Posterior cingulate gyrus (tissue), 11 donors: Measurements from ENCODE around the gene CYP39A1.
"Not testable (repeated sequence)": the region's sequence is repeated elsewhere in the genome, so short reads cannot be mapped to it uniquely, and the experiment has no call there.

ENCODE experiments used
- DNase-seq, 10 donors: peaks; one replicate each; pipeline versions ENCODE4 v3.0.0 to v3.0.0-alpha.2; 2020 to 2021; ENCODE audit warnings: mixed read lengths in 3 of 10
- intact Hi-C: fragments of 100-400 bp; cut with DNase I; formaldehyde crosslinking; loops from one replicate; pipeline ENCODE4 v1.15.1; 2023

CYP39A1 gene

GRCh38 chr6:46651006-46651405, 1.6 kb downstream of the CYP39A1 start:
- no peak for DNase-seq
- intact Hi-C loops: no loop called here

GRCh38 chr6:46648869-46649492, 3.6 kb downstream of the CYP39A1 start:
- DNase-seq: no peak
- intact Hi-C loops: no loop called here

DNA sequence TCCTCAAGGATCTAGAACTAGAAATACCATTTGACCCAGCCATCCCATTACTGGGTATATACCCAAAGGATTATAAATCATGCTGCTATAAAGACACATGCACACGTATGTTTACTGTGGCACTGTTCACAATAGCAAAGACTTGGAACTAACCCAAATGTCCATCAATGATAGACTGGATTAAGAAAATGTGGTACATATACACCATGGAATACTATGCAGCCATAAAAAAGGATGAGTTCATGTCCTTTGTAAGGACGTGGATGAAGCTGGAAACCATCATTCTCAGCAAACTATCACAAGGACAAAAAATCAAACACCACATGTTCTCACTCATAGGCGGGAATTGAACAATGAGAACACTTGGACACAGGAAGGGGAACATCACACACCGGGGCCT, 4.5 kb downstream of the CYP39A1 start:
- DNase-seq, intact Hi-C loops: not testable (repeated sequence)

- no peak for DNase-seq
- intact Hi-C loops: no loop called here
Measured at GRCh38 chr6:46645265-46645664, 7.4 kb downstream of the CYP39A1 start.

DNA sequence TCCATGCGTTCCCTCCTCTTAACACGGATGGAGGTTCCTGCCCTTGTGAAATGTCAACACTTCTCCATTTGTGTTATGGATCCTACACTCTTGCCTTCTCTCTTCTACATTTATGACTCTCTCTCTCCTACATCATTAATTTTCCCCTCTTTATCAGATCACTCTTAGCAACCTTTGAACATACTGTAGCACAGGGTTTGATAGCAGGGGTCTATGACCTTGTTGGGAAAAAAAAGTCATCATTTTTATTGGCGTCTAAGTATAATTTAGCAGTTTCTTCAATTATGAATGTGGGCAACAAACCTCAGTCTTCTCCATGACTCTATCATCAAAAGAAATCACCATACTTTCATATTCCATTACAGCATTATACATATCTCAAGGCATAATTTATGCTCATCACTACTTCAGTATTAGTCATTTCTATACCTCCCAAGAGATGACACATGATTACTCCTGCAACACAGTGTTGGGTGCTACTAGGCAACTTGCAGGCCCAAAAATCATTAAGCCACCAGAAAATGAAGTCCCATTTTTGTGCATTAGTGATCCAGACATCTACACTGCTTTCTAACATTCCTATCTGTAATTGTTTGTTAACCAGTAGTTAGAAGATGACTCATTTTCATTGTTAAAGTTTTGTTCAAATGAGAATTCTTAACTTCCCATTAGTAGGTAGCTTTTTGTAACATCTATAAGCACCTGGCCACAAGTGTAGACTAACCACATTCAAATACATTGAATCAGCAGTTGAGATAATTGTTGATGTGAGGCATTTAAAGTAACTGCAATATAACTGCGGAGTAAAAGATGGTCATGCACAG, 9.5 kb downstream of the CYP39A1 start:
- intact Hi-C loops: no loop called here
- no peak for DNase-seq

DNA sequence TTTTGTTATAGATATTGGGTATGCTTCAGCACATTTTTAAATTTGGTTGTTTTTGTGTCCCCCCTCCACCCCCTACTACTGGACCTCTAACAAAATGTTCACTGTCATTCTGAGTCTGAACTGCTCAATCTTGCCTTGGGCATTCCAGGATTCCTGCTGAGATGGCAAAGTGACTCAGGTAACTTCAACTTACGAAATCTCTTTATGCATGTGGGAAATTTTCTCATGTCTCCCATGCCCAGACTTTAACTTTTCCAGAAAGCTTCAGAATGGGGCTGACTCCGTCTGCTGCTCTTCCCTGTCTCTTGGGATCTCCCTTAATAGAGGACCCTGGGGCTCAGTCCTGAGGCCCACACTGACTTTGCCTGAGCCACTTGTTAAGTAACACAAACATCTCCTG, 14.0 kb downstream of the CYP39A1 start:
- no peak for DNase-seq
- intact Hi-C loops: no loop called here

GRCh38 chr6:46637933-46638332, 14.7 kb downstream of the CYP39A1 start:
- no peak for DNase-seq
- intact Hi-C loops: no loop called here

- intact Hi-C loops: no loop called here
- no peak for DNase-seq
Measured at GRCh38 chr6:46637145-46637544, 15.5 kb downstream of the CYP39A1 start.

DNA sequence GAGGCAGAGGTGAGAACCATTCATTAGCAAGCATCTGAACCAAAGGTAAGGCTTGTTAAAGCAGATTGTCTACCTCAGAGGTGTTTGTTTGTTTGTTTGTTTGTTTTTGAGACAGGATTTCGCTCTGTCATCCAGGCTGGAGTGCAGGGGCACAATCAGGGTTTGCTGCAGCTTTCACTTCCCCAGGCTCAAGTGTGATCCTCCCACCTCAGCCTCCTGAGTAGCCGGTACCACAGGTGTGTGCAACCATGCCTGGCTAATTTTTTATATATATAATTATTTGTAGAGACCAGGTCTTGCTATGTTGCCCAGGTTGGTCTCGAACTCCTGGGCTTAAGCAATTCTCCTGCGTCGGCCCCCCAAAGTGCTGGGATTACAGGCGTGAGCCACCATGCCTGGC, 17.2 kb downstream of the CYP39A1 start:
- no peak for DNase-seq
- intact Hi-C loops: no loop called here

GRCh38 chr6:46632053-46632452, 20.6 kb downstream of the CYP39A1 start:
- no peak for DNase-seq
- intact Hi-C loops: no loop called here

GRCh38 chr6:46629691-46630090, 22.9 kb downstream of the CYP39A1 start:
- DNase-seq: no peak
- intact Hi-C loops: loop anchor here (5.0 to 10.0 kb wide), 3 partner anchors 137 to 535 kb away; partner anchors contain the start of gene RCAN2

DNA sequence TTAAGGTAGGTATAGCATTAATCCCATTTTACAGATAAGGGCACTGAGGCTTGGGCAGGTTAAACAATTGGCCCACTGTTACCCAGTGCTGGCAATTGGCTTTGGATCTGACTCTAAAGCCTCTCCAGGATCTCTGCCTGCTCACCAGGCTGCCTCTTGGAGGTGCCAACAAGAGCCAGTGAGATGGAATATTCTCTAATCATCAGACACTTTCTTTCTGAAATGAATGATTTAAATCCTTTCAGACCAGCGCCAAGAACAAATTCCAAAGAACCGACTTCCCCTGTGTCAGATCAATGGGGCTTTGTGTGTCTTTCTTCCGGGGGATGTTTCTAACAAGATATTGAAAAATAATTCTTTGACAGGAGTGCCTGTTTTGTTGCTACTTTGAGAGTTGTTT, 23.6 kb downstream of the CYP39A1 start:
- no peak for DNase-seq
- intact Hi-C loops: loop anchor here (5.0 to 10.0 kb wide), 3 partner anchors 137 to 534 kb away; partner anchors contain the start of gene RCAN2

GRCh38 chr6:46628498-46628897, 24.1 kb downstream of the CYP39A1 start:
- intact Hi-C loops: loop anchor here (5.0 to 10.0 kb wide), 3 partner anchors 136 to 534 kb away; partner anchors contain the start of gene RCAN2
- no peak for DNase-seq

DNA sequence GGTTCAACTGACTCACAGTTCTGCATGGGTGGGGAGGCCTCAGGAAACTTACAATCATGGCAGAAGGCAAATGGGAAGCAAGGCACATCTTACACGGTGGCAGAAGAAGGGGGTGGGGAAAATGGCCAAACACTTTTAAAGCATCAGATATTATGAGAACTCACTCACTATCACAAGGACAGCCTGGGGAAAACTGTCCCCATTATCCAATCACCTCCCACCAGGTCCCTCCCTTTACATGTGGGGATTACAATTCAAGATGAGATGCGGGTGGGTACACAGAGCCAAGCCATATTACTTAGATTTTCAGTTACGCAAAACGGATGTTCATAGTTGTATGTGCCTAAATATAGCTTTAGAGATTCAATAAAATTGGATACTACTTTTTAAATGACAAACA, 25.6 kb downstream of the CYP39A1 start:
- intact Hi-C loops: loop anchor here (1.0 to 10.0 kb wide), 4 partner anchors 135 to 532 kb away; partner anchors contain the start of gene RCAN2

GRCh38 chr6:46626228-46626909, 26.2 kb downstream of the CYP39A1 start:
- no peak for DNase-seq
- intact Hi-C loops: loop anchor here (1.0 to 10.0 kb wide), 4 partner anchors 134 to 532 kb away; partner anchors contain the start of gene RCAN2

More for the DNA sequence above, 25.6 kb downstream of the CYP39A1 start:
- no peak for DNase-seq

DNA sequence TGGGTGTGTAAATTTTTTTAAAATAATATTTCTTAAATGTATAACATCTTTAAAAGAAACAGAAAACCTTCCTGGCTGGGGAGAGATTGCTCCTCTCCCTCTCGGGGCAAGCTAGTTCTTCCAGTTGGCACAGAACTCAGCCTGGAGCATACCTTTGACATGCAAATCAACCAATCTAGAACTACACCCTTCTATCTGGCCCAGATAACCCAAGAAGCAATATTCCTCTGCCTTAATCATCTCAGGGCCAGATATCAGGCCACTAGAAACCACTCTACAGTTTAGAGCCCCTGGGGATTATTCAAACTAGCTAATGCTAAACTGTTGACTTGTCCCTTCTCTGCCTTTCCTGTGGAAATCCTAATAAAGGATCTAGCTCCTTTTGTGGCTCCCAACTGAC, 33.9 kb downstream of the CYP39A1 start:
- no peak for DNase-seq
- intact Hi-C loops: no loop called here

DNA sequence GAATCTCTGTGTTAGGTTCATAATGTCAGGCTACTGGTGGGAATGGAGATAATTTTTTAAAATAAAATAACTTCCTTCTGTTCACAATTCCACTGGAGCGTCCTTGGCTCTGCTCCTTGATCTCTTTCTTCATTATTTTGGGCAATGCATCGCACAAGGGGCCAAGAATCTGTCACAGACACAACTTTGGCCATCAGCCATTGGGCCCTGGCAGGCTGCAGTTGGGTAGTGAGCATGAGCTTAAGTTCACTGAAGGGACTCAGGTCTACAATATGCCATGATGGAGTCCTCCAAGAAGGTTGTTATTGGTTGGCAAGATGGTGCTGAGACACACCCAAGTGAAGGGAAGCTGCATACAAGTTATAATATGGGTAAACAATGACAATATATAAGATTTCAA, 40.0 kb downstream of the CYP39A1 start:
- intact Hi-C loops: no loop called here
- peak in 1 of 10 donors; percentile 20 for DNase-seq

DNA sequence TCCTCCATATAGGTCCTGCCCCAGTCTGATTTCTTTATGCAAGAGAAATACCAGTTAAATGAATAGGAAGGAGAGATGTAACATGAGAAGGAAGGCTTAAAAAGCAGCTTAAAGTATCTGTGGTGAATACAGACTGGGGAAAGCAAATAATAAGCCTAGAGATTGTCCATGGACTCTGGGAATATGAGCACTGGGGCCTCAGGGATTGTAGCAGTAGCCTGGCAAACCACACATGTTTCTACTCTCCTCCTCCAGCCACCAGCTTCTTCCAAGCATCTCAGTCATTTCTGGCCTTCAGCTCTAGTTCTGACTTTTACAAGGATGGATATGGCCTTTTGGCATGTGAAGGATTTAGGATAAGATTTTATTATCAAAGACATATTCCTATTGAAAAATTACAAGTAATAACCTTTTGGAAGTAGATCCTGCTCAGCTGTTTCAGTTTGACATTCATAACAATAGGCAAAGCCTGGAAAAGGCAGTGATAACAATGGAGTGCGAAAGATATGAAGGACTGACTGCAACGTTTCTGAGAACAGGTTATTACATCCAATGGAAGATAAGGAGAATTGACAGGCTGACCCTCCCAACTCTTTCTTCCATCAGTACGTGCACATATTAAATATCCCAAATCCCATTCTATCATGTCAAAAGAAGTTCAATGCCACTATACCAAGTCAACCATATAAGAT, 41.6 kb downstream of the CYP39A1 start:
- DNase-seq: no peak
- intact Hi-C loops: no loop called here

DNA sequence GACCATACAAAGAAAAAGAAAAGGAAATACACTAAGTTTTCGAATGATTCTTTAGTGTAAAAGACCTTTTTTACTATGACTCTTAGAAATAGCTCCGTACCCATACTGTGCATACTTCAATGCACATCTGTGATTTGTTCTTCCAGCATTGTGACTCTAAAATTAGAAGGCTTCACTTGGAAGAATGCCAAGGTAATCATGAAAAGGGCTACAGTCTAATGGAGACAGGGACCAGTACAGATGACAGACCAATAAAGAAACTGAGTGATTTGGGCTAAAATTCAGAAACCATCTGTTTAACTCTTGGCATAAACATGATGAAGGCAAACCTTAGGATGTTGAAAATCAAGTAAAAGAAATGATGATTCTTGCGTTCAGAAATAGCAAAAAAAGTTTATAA, 46.3 kb downstream of the CYP39A1 start:
- intact Hi-C loops: no loop called here
- no peak for DNase-seq

DNA sequence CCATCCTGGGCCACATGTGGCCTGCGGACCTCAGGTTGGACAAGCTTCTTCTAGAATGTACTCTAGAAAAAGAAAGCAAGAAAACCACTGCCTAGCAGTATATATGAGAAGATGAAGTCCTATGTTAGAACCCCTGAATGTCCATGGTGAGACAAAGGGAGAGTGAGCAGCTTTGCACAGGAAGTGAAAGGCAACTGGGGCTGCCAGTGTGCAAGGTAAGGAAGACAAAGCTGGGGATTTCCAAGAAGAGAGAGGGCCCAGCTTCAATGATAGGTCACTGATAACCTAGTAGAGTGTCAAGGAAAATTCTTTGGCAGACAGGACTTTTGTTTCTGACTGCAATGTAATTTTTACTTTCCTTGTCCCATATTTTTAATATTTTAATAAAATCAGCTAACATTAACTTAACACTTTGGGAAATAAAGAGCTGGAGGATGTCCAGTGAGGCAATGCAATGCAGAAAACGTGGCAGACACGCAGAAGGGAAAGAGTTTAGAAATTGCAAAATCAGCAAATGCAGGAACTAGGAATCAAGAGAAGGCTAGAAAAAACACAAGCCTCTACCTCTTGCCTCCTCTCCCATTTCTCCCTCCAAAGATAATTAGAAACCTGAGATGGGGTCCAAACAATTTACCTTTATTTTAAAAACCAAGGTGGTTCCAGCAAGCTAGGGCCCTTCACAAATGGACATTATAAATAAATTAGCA, 47.4 kb downstream of the CYP39A1 start:
- intact Hi-C loops: no loop called here
- no peak for DNase-seq
